ENCODE measurements around the gene C11orf16.
"Not testable (repeated sequence)": the region's sequence is repeated elsewhere in the genome, so short reads cannot be mapped to it uniquely, and the experiment has no call there.

The C11orf16 gene

GRCh38 chr11:8935789-8936188 lies 3.0 kb upstream of the C11orf16 start:
- not testable (repeated sequence) for DNase-seq (ENCODE audit: low read depth)

GRCh38 chr11:8934742-8935488 lies 2.2 kb upstream of the C11orf16 start:
- no peak for DNase-seq (ENCODE audit: low read depth)

DNA sequence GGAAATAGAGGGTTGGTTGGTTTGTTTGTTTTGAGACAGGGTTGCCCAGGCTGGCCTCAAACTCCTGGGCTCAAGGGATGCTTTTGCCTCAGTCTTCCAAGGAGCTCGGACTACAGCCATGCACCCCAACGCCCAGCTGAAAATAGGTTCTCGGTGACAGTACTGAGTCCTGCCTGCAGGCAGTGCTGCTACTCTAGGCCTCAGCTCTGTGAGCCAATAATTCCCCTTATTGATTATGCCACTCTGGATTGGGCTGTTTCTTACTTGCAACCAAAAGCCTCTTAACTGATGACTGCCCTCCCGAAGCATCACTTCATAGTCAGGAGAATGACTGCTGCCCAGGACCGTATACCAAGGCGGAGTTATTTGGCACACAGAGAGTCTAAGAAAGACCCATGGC lies 1.2 kb upstream of the C11orf16 start:
- no peak for DNase-seq (ENCODE audit: low read depth)

DNA sequence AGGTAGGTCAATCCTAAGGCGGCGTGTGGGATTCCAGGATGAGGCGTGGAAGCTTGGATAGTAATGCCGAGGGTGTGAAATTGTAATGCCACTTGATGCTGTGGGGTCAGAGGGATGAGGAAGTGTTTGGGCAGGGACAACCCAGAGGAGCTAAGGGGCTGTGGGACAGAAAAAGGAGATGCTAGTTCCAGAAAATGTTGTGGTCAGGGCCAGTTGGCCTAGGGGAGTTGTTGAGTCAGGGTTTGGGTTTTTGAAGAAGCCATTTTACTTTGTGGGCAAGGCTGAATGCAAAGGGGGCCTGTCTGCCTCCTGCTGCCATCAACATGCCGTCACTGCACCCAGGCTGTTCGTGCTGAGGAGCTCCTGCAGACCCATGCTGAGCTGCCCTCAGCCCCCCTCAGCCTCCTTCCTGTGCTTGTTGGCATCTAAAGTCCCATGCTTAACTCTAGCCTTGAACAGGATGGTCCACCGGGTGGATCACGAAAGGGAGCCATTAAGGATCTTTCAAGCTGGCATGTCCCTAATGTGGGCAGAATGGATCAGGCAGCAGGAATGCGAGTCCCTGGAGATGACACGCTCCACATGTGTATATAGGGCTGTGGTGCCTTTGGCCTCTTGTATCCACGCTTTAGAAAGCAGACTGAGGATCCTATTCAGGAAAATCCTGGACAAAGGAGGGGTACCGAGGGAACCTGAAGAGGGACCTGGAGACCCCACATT lies 2.1 kb downstream of the C11orf16 start:
- DNase-seq (ENCODE audit: low read depth) = no peak

- no peak for DNase-seq (ENCODE audit: low read depth)
These were observed 3.6 kb downstream of the C11orf16 start for GRCh38 chr11:8928981-8929615.

DNA sequence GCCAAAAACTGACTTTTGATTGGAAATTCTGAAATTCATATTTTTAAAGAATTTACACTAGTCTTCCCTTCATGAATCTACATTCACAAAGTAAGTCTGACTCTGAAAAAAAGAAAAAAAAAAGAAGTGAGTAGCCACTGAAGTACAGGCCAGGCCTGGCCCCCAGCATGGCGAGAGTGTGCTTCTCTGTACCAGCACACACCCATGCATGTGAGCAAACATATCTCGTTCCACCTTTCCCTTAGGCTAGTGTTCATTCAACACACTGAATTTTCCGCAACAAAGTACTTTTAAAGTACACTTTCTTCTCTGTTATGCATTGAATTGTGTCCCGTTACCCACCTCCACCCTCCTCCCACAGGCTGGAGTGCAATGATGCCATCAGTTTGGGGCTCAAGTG lies 4.5 kb downstream of the C11orf16 start:
- no peak for DNase-seq (ENCODE audit: low read depth)

DNA sequence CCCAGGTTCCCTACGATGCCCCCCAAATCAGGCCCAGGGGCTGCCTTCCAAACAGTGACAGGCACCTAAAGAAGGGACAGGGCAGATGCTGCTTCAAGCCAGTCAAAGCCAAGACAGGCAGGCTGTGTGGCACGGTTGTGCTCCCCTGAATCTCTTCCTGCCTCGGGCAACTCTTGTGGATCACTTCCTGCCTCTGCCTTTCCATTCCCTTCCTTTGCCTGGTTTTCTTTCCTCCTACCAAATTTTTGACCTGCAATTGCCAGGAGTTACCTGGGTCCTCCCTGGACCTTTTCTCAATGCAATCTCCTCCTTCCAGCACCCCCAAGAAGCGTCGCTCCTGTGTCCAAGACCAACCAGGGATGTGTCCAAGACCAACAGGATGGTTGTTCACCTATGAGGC lies 5.5 kb downstream of the C11orf16 start:
- DNase-seq (ENCODE audit: low read depth) = no peak

DNA sequence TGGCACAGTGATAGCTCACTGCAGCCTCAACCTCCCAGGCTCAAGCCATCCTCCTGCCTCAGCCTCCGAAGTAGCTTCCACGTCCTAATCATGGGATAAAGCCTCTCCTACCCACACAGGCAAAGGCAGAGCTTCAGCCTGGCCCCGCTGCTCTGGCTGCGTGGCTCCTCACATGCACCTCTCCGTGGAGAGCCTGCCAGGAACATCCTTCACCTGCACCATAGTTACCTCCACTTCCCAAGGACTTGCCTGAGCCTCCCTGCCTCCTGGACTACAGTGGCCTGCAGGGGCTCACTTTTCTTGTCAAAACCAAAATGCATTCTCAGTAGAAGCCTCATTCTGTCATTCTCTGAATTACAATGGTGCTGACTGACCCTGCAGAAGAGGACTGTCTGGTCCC lies 6.5 kb downstream of the C11orf16 start:
- DNase-seq (ENCODE audit: low read depth) = no peak

- DNase-seq (ENCODE audit: low read depth) = no peak
These were observed 7.0 kb downstream of the C11orf16 start for GRCh38 chr11:8925711-8926110.

- no peak for DNase-seq (ENCODE audit: low read depth)
These were observed 10.1 kb downstream of the C11orf16 start for GRCh38 chr11:8922691-8923090.

- DNase-seq (ENCODE audit: low read depth) = no peak
These were observed 15.5 kb downstream of the C11orf16 start for GRCh38 chr11:8917157-8917825.

DNA sequence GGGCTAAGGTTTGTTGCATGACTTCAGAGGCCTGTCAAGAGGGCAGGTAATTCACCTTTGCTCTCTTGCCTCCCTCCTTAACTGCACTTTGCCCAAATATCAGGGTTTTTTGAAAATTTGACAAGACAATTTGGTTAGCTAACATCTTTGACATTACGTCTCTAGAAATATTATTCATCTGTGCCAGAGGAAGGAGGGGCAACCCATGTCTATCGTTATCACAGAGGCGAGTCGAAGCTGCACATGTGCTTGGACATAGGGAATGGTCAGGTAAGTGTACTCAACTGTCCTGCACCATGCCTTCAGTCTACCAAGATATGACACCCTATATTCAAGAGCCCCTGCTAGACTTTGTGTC lies 18.1 kb downstream of the C11orf16 start:
- DNase-seq (ENCODE audit: low read depth) = no peak

GRCh38 chr11:8913961-8914660 lies 18.6 kb downstream of the C11orf16 start:
- no peak for DNase-seq (ENCODE audit: low read depth)

DNA sequence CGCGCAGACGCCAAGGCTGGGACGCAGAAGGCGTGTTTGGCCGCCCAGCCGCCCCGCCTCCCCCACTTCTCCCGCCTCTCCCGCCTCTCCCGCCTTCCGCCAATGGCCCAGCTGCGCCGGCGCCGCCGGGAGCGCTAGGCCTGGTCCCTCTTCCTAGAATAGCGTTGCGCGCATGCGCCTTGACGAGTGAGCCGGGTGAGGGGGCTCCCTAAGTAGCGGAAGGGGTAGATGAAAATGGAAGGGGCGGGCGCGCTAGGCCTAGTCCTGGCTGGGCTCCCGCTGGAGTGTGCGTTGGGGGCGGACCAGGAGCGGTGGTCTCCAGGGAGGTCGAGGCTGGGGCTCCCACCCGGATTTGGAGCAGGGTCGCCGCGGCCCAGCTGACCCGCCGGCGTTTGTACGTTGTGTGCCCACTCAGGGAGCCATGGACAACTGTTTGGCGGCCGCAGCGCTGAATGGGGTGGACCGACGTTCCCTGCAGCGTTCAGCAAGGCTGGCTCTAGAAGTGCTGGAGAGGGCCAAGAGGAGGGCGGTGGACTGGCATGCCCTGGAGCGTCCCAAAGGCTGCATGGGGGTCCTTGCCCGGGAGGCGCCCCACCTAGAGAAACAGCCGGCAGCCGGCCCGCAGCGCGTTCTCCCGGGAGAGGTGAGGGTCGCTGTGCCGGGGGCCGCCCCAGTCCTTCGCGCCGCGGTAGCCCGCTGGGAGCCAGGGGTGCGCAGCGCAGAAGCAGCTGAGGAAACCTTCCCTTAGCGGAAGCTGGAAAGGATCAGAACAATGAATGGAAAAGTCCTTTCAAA lies 21.5 kb downstream of the C11orf16 start, which contains the start of gene AKIP1:
AKIP1 (plus strand) TSS at position 161 of the 795 bp plus-strand sequence; CDS start at position 422, 261 bp downstream.
- DNase-seq (ENCODE audit: low read depth) = peak; percentile 49

GRCh38 chr11:8910649-8911026 lies 22.1 kb downstream of the C11orf16 start:
- no peak for DNase-seq (ENCODE audit: low read depth)

DNA sequence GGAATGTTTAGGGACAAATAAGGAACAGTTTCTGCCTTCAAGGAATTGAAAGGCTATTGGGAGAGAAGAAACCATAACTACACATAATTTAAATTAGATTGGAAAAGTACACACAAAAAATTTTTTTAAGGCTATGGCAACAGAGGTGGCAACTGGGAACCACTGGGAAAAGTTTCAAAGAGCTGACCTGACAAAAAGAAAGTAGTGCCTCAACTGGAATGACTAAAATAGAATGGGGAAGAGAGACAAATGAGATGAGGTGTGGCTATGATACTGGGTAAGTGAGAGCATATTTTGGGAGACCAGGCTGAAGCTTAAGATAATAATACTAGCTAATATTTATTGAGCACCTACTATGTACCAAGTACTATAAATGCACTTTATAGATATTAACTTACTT lies 24.6 kb downstream of the C11orf16 start:
- DNase-seq (ENCODE audit: low read depth) = no peak

- no peak for DNase-seq (ENCODE audit: low read depth)
These were observed 25.6 kb downstream of the C11orf16 start for GRCh38 chr11:8907116-8907515.

DNA sequence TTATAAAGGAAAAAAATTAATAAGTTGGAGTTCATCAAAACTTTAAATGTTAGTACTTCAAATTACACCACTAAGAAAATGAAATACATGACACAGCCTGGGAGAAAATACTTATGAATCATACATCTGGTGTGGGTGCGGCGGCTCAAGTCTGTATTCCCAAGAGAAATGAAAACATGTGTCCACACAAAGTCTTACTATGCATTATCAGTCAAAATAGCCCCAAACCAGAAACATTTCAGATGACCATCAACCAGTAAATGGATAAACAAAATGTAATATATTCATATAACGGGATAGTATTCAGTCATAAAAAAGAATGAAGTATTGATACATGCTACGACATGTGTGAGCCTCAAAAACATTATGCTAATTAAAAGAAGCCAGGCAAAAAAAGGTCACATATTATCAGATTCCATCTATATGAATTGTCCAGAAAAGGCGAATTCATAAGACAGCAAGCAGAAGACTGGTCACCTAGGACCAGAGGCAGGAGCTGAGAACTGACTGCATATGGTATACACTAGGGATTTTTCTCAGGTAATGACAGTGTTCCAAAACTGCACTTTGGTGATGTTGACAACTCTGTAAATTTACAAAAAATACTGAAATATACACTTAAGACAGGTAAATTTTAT lies 27.1 kb downstream of the C11orf16 start:
- DNase-seq (ENCODE audit: low read depth) = no peak

DNA sequence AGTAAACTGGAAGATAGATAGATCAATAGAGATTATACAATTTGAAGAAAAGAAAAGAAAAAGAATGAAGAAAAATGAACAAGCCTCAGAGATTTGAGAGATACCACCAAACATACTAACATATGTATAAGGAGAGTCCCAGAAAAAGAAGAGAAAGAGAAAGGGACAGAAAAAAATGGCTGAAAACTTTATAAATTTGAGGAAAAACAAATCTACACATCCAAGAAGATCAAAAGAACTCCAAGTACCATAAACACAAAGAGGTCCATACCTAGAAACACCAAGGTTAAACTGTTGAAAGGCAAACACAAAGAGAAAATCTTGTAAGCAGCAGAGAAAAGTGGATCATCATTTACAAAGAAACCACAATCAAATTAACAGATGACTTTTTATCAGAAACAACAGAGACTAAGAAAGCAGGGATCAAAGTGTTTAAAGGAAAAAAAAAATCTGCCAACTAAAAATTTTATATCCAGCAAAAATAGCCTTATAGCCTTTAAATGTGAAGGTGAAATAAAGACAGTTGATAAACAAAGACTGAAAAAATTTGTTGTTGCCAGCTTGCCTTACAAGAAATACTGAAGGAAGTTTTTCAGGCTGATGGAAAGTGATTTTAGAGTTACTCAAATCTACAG lies 33.5 kb downstream of the C11orf16 start:
- no peak for DNase-seq (ENCODE audit: low read depth)

DNA sequence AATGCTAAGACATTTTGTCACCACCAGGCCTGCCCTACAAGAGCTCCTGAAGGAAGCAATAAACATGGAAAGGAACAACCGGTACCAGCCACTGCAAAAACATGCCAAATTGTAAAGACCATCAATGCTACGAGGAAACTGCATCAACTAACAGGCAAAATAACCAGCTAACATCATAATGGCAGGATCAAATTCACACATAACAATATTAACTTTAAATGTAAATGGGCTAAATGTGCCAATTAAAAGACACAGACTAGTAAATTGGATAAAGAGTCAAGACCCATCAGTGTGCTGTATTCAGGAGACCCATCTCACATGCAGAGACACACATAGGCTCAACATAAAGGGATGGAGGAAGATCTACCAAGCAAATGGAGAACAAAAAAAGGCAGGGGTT lies 41.6 kb downstream of the C11orf16 start:
- not testable (repeated sequence) for DNase-seq (ENCODE audit: low read depth)

Measured in stimulated activated CD8-positive, alpha-beta memory T cell treated with anti-CD3 and anti-CD28 coated beads, Interleukin-15, amount 100 ng/mL, for 1 hour (primary cell).